Measurements from ENCODE around the gene BEAN1.

The BEAN1 gene

GRCh38 chr16:66382171-66382965 lies 44.7 kb upstream of the BEAN1 start:
- Histone ChIP-seq H3K27me3 (ENCODE audit: control insufficient read depth, low read length) (no peaks in the 10 kb centered on the region), H3K4me3 (ENCODE audit: low read length) (no peak overlapping the region), H4K20me1 (ENCODE audit: control insufficient read depth, insufficient read depth, low read depth, low read length) (no peaks in the 10 kb centered on the region), H3K79me2 (ENCODE audit: control insufficient read depth, low read length) (no peaks in the 10 kb centered on the region), H3K27ac (ENCODE audit: low read depth, low read length) (no peak overlapping the region), H3K4me1 (ENCODE audit: control insufficient read depth, low read length) (no peaks in the 10 kb centered on the region), H3K9me2 (replicated peaks; ENCODE audit: control insufficient read depth, low read length) (no peaks in the 10 kb centered on the region; the same call in 1 of the 2 replicates), H3F3A (ENCODE audit: control insufficient read depth, insufficient read depth) (no peaks in the 10 kb centered on the region), H3K4me2 (ENCODE audit: low read length) (no peak overlapping the region), H3K36me3 (ENCODE audit: control insufficient read depth, low read length) (no peaks in the 10 kb centered on the region), H3K9me3 (ENCODE audit: control insufficient read depth, insufficient read depth, low read length) (no peaks in the 10 kb centered on the region; the same call in 1 of the 2 replicates)
- no peak for TF ChIP-seq EZH2phosphoT487 (IDR thresholded peaks at IDR 0.05; ENCODE audit: borderline replicate concordance, low read length)
- TF ChIP-seq CTCF (IDR thresholded peaks at IDR 0.05; ENCODE audit: low read depth, low read length, poor library complexity, severe bottlenecking) = no peak

- TF ChIP-seq EZH2phosphoT487 (IDR thresholded peaks at IDR 0.05; ENCODE audit: borderline replicate concordance, low read length) (no peak), CTCF (IDR thresholded peaks at IDR 0.05; ENCODE audit: low read depth, low read length, poor library complexity, severe bottlenecking) (no peak)
- Histone ChIP-seq H3K9me2 (replicated peaks; ENCODE audit: control insufficient read depth, low read length) (no peaks in the 10 kb centered on the region; the same call in 1 of the 2 replicates), H3K9me3 (ENCODE audit: control insufficient read depth, insufficient read depth, low read length) (no peaks in the 10 kb centered on the region; the same call in 1 of the 2 replicates), H3K4me1 (ENCODE audit: control insufficient read depth, low read length) (no peaks in the 10 kb centered on the region), H3K4me2 (ENCODE audit: low read length) (no peak overlapping the region), H3K27ac (ENCODE audit: low read depth, low read length) (no peak overlapping the region), H3K79me2 (ENCODE audit: control insufficient read depth, low read length) (no peaks in the 10 kb centered on the region), H3F3A (ENCODE audit: control insufficient read depth, insufficient read depth) (no peaks in the 10 kb centered on the region), H4K20me1 (ENCODE audit: control insufficient read depth, insufficient read depth, low read depth, low read length) (no peaks in the 10 kb centered on the region), H3K27me3 (ENCODE audit: control insufficient read depth, low read length) (no peaks in the 10 kb centered on the region), H3K4me3 (ENCODE audit: low read length) (no peak overlapping the region), H3K36me3 (ENCODE audit: control insufficient read depth, low read length) (no peaks in the 10 kb centered on the region)
Observed at GRCh38 chr16:66382966-66383299, 44.2 kb upstream of the BEAN1 start.

- H3F3A ChIP-seq (ENCODE audit: control insufficient read depth, insufficient read depth) = no peaks in the 10 kb centered on the region
- no peaks in the 10 kb centered on the region for H3K27me3 ChIP-seq (ENCODE audit: control insufficient read depth, low read length)
- H3K36me3 ChIP-seq (ENCODE audit: control insufficient read depth, low read length) = no peaks in the 10 kb centered on the region
- H3K79me2 ChIP-seq (ENCODE audit: control insufficient read depth, low read length) = no peaks in the 10 kb centered on the region
- no peak for TF ChIP-seq CTCF (IDR thresholded peaks at IDR 0.05; ENCODE audit: low read depth, low read length, poor library complexity, severe bottlenecking)
- TF ChIP-seq EZH2phosphoT487 (IDR thresholded peaks at IDR 0.05; ENCODE audit: borderline replicate concordance, low read length) = no peak
- no peaks in the 10 kb centered on the region for H3K4me1 ChIP-seq (ENCODE audit: control insufficient read depth, low read length)
- no peaks in the 10 kb centered on the region for H4K20me1 ChIP-seq (ENCODE audit: control insufficient read depth, insufficient read depth, low read depth, low read length)
- H3K4me3 ChIP-seq (ENCODE audit: low read length) = no peak overlapping the region
- H3K4me2 ChIP-seq (ENCODE audit: low read length) = no peak overlapping the region
- no peak overlapping the region for H3K27ac ChIP-seq (ENCODE audit: low read depth, low read length)
- no peaks in the 10 kb centered on the region; the same call in 1 of the 2 replicates for H3K9me2 ChIP-seq (replicated peaks; ENCODE audit: control insufficient read depth, low read length)
- no peaks in the 10 kb centered on the region; the same call in 1 of the 2 replicates for H3K9me3 ChIP-seq (ENCODE audit: control insufficient read depth, insufficient read depth, low read length)
Observed at GRCh38 chr16:66383551-66383950, 43.5 kb upstream of the BEAN1 start.

Data from DOHH2 (cell line).